Endodermal cell (in vitro differentiated cells): ENCODE measurements around the gene BLVRB. TPM values are rescaled to one million over a fixed set of nuclear protein-coding genes. Genes with fewer than 3 reads are reported as not detected.

Experiments used
- DNase-seq: peaks from one replicate; pipeline ENCODE4 v3.0.0-alpha.2; 2017
- H3K27ac ChIP-seq: 2 replicates; pipeline ENCODE4 v1.5.1; 2013; ENCODE audit warnings: mild to moderate bottlenecking, low read depth, low read length, moderate library complexity
- H3K27me3 ChIP-seq: 2 replicates; pipeline ENCODE4 v1.6.1; 2013; ENCODE audit warnings: mild to moderate bottlenecking, low read length, moderate library complexity; ENCODE audit not compliant: insufficient read depth, control insufficient read depth, poor library complexity, severe bottlenecking
- H3K36me3 ChIP-seq: 2 replicates; pipeline ENCODE4 v1.7.0; 2013; ENCODE audit warnings: mild to moderate bottlenecking, low read length, moderate library complexity; ENCODE audit not compliant: control insufficient read depth, insufficient read depth
- H3K4me1 ChIP-seq: one replicate; pipeline ENCODE4 v1.7.0; 2013; ENCODE audit warnings: low read length; ENCODE audit not compliant: control insufficient read depth, insufficient read depth
- H3K4me3 ChIP-seq: 2 replicates; pipeline ENCODE4 v1.5.1; 2013; ENCODE audit warnings: mild to moderate bottlenecking, low read length, moderate library complexity
- H3K9ac ChIP-seq: 2 replicates; pipeline ENCODE4 v1.6.1; 2013; ENCODE audit warnings: mild to moderate bottlenecking, low read length, moderate library complexity; ENCODE audit not compliant: poor library complexity, severe bottlenecking; ENCODE audit errors: extremely low read depth
- H3K9me3 ChIP-seq: 2 replicates; pipeline ENCODE4 v1.6.1; 2013; ENCODE audit warnings: mild to moderate bottlenecking, low read length, moderate library complexity; ENCODE audit not compliant: control insufficient read depth
- H3K27ac Mint-ChIP-seq: 2 replicates; pipeline ENCODE4 v1.8.0; 2020; ENCODE audit warnings: mixed read lengths
- H3K27me3 Mint-ChIP-seq: 2 replicates; pipeline ENCODE4 v1.8.0; 2021; ENCODE audit warnings: mild to moderate bottlenecking, mixed read lengths; ENCODE audit not compliant: insufficient read depth
- H3K36me3 Mint-ChIP-seq: 2 replicates; pipeline ENCODE4 v1.8.0; 2020; ENCODE audit warnings: low read depth, mixed read lengths
- H3K4me1 Mint-ChIP-seq: 2 replicates; pipeline ENCODE4 v1.8.0; 2020; ENCODE audit warnings: mixed read lengths
- H3K4me3 Mint-ChIP-seq: 2 replicates; pipeline ENCODE4 v1.8.0; 2020; ENCODE audit warnings: mild to moderate bottlenecking, moderate library complexity, mixed read lengths
- H3K9me3 Mint-ChIP-seq: 2 replicates; pipeline ENCODE4 v1.8.0; 2020; ENCODE audit warnings: mild to moderate bottlenecking, mixed read lengths
- WGBS, 2 experiments: methylation state at CpG; one replicate each; pipeline versions ENCODE4 v1.1.5 to v1.1.7; 2013; ENCODE audit warnings: missing lambda C conversion rate in 2 of 2, mixed read lengths in 1 of 2; ENCODE audit not compliant: insufficient coverage in 1 of 2, insufficient read length in 1 of 2; 5-methylcytosine and 5-hydroxymethylcytosine counted together
- total RNA-seq, 2 donors: library from RNA; stranded (reverse); fragmentation: NEBNext Ultra II Directional in 1 of 2; extraction: Animal tissue kit (Norgen Biotek cat#: 25700) in 1 of 2; gene quantifications; 2 replicates in 1 of 2; 3 replicates in 1 of 2; pipeline ENCODE4 v1.2.1, GENCODE V29; 2021
- TF ChIP-seq, protein P1 (sequence below): fragments of 200-600 bp; sonication (generic); conservative IDR thresholded peaks from 2 replicates; pipeline ENCODE4 v1.5.0; 2021; ENCODE audit warnings: antibody characterized with exemption, mild to moderate bottlenecking

BLVRB gene
- total RNA-seq, 2 donors from 2014 or later, result 24.7 to 41.0 TPM

DNA sequence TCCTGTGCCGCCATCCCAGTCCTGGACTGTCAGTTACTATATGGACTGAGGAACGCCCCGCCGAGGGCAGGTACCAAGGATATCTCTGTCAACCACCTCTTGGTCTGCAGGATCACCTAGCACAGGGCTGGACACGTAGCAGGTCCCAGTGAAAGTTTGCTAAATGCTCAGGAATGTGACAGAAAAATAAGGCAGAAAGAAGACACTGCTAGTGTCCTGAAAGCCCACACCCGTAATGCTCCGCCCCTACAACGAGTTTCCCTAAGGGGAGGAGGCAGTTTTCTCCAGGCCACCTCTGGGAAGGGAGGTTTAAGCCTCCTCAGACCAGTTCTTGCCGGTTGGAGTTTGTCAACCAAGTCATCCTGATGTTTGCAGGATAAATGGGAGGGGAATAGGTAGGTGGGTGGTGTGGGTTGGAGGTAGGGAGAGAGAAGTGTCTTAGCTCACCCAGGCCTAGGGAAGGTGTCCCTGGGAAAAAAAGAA is 19.7 kb downstream of the BLVRB start:
- peaks cover 31% of the 10 kb centered on the region for H3K36me3 Mint-ChIP-seq
- H3K4me1 Mint-ChIP-seq, result peaks cover 28% of the 10 kb centered on the region
- no peaks in the 10 kb centered on the region for H3K27me3 Mint-ChIP-seq
- TF ChIP-seq, protein P1, sequence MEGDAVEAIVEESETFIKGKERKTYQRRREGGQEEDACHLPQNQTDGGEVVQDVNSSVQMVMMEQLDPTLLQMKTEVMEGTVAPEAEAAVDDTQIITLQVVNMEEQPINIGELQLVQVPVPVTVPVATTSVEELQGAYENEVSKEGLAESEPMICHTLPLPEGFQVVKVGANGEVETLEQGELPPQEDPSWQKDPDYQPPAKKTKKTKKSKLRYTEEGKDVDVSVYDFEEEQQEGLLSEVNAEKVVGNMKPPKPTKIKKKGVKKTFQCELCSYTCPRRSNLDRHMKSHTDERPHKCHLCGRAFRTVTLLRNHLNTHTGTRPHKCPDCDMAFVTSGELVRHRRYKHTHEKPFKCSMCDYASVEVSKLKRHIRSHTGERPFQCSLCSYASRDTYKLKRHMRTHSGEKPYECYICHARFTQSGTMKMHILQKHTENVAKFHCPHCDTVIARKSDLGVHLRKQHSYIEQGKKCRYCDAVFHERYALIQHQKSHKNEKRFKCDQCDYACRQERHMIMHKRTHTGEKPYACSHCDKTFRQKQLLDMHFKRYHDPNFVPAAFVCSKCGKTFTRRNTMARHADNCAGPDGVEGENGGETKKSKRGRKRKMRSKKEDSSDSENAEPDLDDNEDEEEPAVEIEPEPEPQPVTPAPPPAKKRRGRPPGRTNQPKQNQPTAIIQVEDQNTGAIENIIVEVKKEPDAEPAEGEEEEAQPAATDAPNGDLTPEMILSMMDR, result no peak
- DNase-seq, result peak; percentile 76
- no peak overlapping the region for H3K9ac ChIP-seq
- no peaks in the 10 kb centered on the region for H3K9me3 Mint-ChIP-seq
- peak overlapping the region; percentile 92 for H3K27ac Mint-ChIP-seq
- WGBS, 2 experiments, result 70 to 84% methylated on average over 7 to 9 of the region's 9 CpGs
- H3K36me3 ChIP-seq, result peaks cover 20% of the 10 kb centered on the region
- H3K4me3 Mint-ChIP-seq, result peak overlapping the region; percentile 22
- H3K27ac ChIP-seq, result no peak overlapping the region
- no peak overlapping the region for H3K4me3 ChIP-seq
- H3K27me3 ChIP-seq, result no peaks in the 10 kb centered on the region
- no peaks in the 10 kb centered on the region for H3K9me3 ChIP-seq
- peaks cover 4% of the 10 kb centered on the region for H3K4me1 ChIP-seq

DNA sequence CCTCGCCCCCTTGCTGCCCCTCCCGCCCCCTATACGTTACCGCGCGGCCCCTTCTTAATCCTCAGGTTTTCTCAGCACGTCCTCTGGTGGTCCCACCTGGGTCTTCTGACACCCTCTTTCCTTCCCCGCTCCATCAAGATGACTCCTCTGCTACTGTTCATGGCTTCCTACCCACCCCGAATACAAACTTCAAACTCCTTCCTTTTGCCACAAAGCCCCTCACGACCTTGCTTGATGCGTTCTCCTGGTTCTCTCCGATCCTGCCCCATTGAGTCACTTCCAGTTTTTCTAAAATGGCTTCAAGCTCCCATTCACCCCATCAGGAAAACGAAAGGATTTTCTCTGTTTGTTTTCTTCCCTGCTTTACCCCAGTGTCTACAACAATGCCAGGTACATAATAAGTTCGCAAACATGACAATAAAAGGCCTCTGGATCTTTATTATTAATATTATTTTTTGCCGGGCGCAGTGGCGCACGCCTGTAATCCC is 20.7 kb downstream of the BLVRB start:
- H3K9ac ChIP-seq, result peak overlapping the region; percentile 100
- Mint-ChIP-seq H3K36me3 (peaks cover 35% of the 10 kb centered on the region), H3K4me3 (peak overlapping the region; percentile 99), H3K9me3 (no peaks in the 10 kb centered on the region), H3K27me3 (no peaks in the 10 kb centered on the region), H3K27ac (peak overlapping the region; percentile 98), H3K4me1 (peaks cover 28% of the 10 kb centered on the region)
- H3K4me1 ChIP-seq, result peaks cover 4% of the 10 kb centered on the region
- 30 to 49% methylated on average over 10 to 18 of the region's 18 CpGs for WGBS, 2 experiments
- no peaks in the 10 kb centered on the region for H3K27me3 ChIP-seq
- peak overlapping the region; percentile 100 for H3K4me3 ChIP-seq
- H3K9me3 ChIP-seq, result no peaks in the 10 kb centered on the region
- DNase-seq, result no peak
- H3K36me3 ChIP-seq, result peaks cover 29% of the 10 kb centered on the region
- H3K27ac ChIP-seq, result peak overlapping the region; percentile 86
- TF ChIP-seq, protein P1, result peak; percentile 45

DNA sequence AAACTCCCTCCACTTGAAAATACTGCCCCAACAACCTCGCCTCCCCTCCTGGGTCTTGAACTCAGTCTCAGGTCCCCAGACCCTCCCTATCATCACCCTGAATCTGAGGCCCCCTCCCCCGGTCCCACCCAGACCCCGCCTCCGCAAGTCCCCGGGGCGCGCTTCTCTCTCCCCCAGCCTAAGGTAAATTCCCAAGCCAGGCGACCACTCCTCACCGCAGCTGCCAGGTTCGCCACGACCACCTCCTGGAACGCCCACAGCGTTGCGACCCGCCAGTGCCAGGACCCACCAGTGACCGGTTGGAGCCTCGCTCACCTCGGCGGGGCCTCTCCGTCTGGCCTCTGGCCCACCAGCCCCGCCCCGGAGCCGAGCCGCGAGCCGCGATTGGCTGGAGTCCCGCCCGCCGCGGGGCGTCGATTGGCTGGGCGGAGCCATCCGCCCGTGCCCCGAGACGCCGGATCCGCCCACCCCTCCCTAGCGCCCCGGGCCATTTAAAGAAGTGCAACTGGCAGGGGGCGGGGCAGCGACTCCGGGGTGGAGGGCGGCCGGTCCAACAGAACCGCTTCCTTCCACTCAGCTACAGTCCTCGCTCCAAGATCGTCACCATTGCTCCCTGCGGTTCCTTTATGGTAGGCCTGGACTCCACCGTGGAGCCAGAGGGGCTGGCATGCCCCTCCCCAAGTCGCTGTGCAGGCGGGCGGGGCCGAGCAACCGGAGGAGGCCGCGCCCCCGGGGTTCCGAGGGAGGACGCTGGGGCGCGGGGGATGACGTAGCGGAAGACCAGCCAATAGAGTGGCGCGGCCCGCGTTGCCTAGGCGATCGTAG is 21.3 kb downstream of the BLVRB start, which contains the start of gene SERTAD3:
Gene SERTAD3, minus strand, starts transcription at position 336 of the 825 bp plus-strand sequence. CDS start 2,255 bp downstream, outside the sequence.
- Histone ChIP-seq H3K9ac (peak within 1 kb of the TSS; percentile 100), H3K9me3 (no peaks in the 10 kb centered on the region), H3K36me3 (peaks cover 29% of the 10 kb centered on the region), H3K4me1 (peaks cover 4% of the 10 kb centered on the region), H3K27ac (peak within 1 kb of the TSS; percentile 92), H3K4me3 (peak within 1 kb of the TSS; percentile 100), H3K27me3 (no peaks in the 10 kb centered on the region)
- Mint-ChIP-seq H3K4me3 (peak within 1 kb of the TSS; percentile 99), H3K36me3 (peaks cover 31% of the 10 kb centered on the region), H3K4me1 (peaks cover 28% of the 10 kb centered on the region), H3K27me3 (no peaks in the 10 kb centered on the region), H3K9me3 (no peaks in the 10 kb centered on the region), H3K27ac (peak within 1 kb of the TSS; percentile 99)
- TF ChIP-seq, protein P1, result no peak
- peak; percentile 99 for DNase-seq
- 0% methylated on average over 11 to 72 of the region's 72 CpGs for WGBS, 2 experiments
